DOHH2 (cell line): Measurements from ENCODE around the gene ABI3BP.

Experiments used
- H3F3A ChIP-seq: fragments of 200-600 bp; sonication (generic), shearing (Covaris generic); 2 replicates; pipeline ENCODE4 v1.6.0; 2016; ENCODE audit warnings: antibody characterized with exemption, mild to moderate bottlenecking; ENCODE audit not compliant: control insufficient read depth, insufficient read depth
- H3K27ac ChIP-seq: fragments of 200-600 bp; sonication (generic); 2 replicates; pipeline ENCODE4 v1.5.1; 2014; ENCODE audit warnings: low read depth, mild to moderate bottlenecking, low read length, moderate library complexity
- H3K27me3 ChIP-seq: fragments of 200-600 bp; sonication (generic); 2 replicates; pipeline ENCODE4 v1.6.1; 2014; ENCODE audit warnings: mild to moderate bottlenecking, low read length, mixed read lengths; ENCODE audit not compliant: control insufficient read depth
- H3K36me3 ChIP-seq: fragments of 200-600 bp; sonication (generic); 2 replicates; pipeline ENCODE4 v1.6.1; 2014; ENCODE audit warnings: mild to moderate bottlenecking, low read length, moderate library complexity, mixed read lengths; ENCODE audit not compliant: control insufficient read depth
- H3K4me1 ChIP-seq: fragments of 200-600 bp; sonication (generic); 2 replicates; pipeline ENCODE4 v1.6.1; 2014; ENCODE audit warnings: mild to moderate bottlenecking, low read length, mixed read lengths; ENCODE audit not compliant: control insufficient read depth
- H3K4me2 ChIP-seq: fragments of 200-600 bp; sonication (generic); 2 replicates; pipeline ENCODE4 v1.6.0; 2014; ENCODE audit warnings: mild to moderate bottlenecking, low read length, moderate library complexity
- H3K4me3 ChIP-seq: fragments of 200-600 bp; sonication (generic); 2 replicates; pipeline ENCODE4 v1.5.1; 2014; ENCODE audit warnings: mild to moderate bottlenecking, low read length, mixed read lengths
- H3K79me2 ChIP-seq: fragments of 200-600 bp; sonication (generic); 2 replicates; pipeline ENCODE4 v1.6.1; 2014; ENCODE audit warnings: mild to moderate bottlenecking, low read length, mixed read lengths; ENCODE audit not compliant: control insufficient read depth
- H3K9me2 ChIP-seq: fragments of 200-600 bp; sonication (generic); replicated peaks from 2 replicates; pipeline ENCODE4 v1.6.1; 2014; ENCODE audit warnings: mild to moderate bottlenecking, low read length, mixed read lengths; ENCODE audit not compliant: control insufficient read depth
- H3K9me3 ChIP-seq: fragments of 200-600 bp; sonication (generic); 2 replicates; pipeline ENCODE4 v1.6.1; 2014; ENCODE audit warnings: antibody characterized with exemption, low read length, mixed read lengths; ENCODE audit not compliant: control insufficient read depth, insufficient read depth
- H4K20me1 ChIP-seq: fragments of 200-600 bp; sonication (generic); 2 replicates; pipeline ENCODE4 v1.6.0; 2014; ENCODE audit warnings: low read depth, mild to moderate bottlenecking, antibody characterized with exemption, low read length, moderate library complexity; ENCODE audit not compliant: control insufficient read depth, insufficient read depth
- CTCF ChIP-seq: fragments of 200-600 bp; sonication (generic); IDR thresholded peaks from one replicate; pipeline ENCODE4 v1.5.1; 2014; ENCODE audit warnings: antibody characterized with exemption, mild to moderate bottlenecking, low read depth, low read length; ENCODE audit not compliant: poor library complexity, severe bottlenecking
- EZH2phosphoT487 ChIP-seq: fragments of 200-600 bp; sonication (generic); IDR thresholded peaks from 2 replicates; pipeline ENCODE4 v1.6.1; 2017; ENCODE audit warnings: borderline replicate concordance, mild to moderate bottlenecking, antibody characterized with exemption, low read length, moderate library complexity, mixed read lengths

Gene ABI3BP

DNA sequence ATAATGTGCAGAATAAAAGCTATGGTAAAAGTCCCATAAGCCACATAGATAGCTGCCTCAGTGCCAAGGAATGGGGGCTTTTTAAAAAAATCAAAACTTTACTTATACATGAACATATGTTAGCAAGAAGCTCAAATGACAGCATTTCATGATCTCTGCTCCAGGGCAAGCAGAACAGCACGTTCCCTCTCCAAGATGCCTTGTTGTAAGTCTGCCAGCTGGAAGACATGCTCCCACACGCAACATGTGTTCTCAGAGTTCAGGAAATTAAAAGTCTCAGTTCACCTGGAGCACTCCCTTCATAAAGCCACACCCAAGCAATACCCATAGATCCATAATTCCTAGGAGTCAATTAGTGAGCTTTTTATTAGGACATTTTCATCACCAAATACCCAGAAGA, 52.2 kb downstream of the ABI3BP start:
- Histone ChIP-seq H3K36me3 (no peaks in the 10 kb centered on the region), H3K27me3 (no peaks in the 10 kb centered on the region), H3K79me2 (no peaks in the 10 kb centered on the region), H3F3A (no peaks in the 10 kb centered on the region), H3K27ac (no peak overlapping the region), H3K9me2 (no peaks in the 10 kb centered on the region), H3K4me2 (no peak overlapping the region), H3K9me3 (no peaks in the 10 kb centered on the region), H3K4me3 (no peak overlapping the region), H3K4me1 (no peaks in the 10 kb centered on the region), H4K20me1 (no peaks in the 10 kb centered on the region)
- TF ChIP-seq CTCF (no peak), EZH2phosphoT487 (no peak)

- Histone ChIP-seq H3K9me3 (no peaks in the 10 kb centered on the region), H3K9me2 (no peaks in the 10 kb centered on the region), H3F3A (no peaks in the 10 kb centered on the region), H3K27me3 (no peaks in the 10 kb centered on the region), H3K4me3 (no peak overlapping the region), H3K4me2 (no peak overlapping the region), H3K79me2 (no peaks in the 10 kb centered on the region), H4K20me1 (no peaks in the 10 kb centered on the region), H3K4me1 (no peaks in the 10 kb centered on the region), H3K36me3 (no peaks in the 10 kb centered on the region), H3K27ac (no peak overlapping the region)
- TF ChIP-seq CTCF, result no peak
- TF ChIP-seq EZH2phosphoT487, result no peak
These were observed 56.3 kb downstream of the ABI3BP start for GRCh38 chr3:100936931-100937330.

DNA sequence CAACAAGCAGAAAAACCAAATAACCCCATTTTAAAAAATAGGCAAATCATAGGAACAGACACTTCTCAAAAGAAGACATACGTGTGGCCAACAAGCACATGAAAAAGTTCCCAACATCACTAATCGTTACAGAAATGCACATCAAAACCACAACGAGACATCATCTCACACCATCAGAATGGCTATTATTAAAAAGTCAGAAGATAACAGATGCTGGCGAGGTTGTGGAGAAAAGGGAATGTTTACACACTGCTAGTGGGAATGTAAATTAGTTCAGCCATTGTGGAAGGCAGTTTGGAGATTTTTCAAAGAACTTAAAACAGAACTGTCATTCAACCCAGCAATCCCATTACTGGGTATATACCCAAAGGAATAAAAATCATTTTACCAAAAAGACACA, 60.7 kb downstream of the ABI3BP start:
- TF ChIP-seq CTCF, result no peak
- no peak for TF ChIP-seq EZH2phosphoT487
- no peaks in the 10 kb centered on the region for H4K20me1 ChIP-seq
- H3K4me3 ChIP-seq, result no peak overlapping the region
- no peaks in the 10 kb centered on the region for H3K9me2 ChIP-seq
- H3K27me3 ChIP-seq, result no peaks in the 10 kb centered on the region
- H3K4me1 ChIP-seq, result no peaks in the 10 kb centered on the region
- no peaks in the 10 kb centered on the region for H3K79me2 ChIP-seq
- H3K36me3 ChIP-seq, result no peaks in the 10 kb centered on the region
- H3K9me3 ChIP-seq, result no peaks in the 10 kb centered on the region
- H3K27ac ChIP-seq, result no peak overlapping the region
- no peaks in the 10 kb centered on the region for H3F3A ChIP-seq
- H3K4me2 ChIP-seq, result no peak overlapping the region
